ENCODE data around the gene DGKB.
A peak's percentile ranks its signal among the peaks of the same experiment; 100 is the strongest.
"Not testable (repeated sequence)": the region's sequence is repeated elsewhere in the genome, so short reads cannot be mapped to it uniquely, and the experiment has no call there.

Gene DGKB

GRCh38 chr7:14576578-14576977, 326.0 kb downstream of the DGKB start:
- DNase-seq: no peak
- in situ Hi-C loops (cut with HindIII; ENCODE audit: low pct_ligation_motif_present, low pct_unique_long_range_greater_than_20kb, low sequenced_read_pairs): no loop called here

GRCh38 chr7:14570750-14571607, 331.6 kb downstream of the DGKB start:
- DNase-seq: no peak
- in situ Hi-C loops (cut with HindIII; ENCODE audit: low pct_ligation_motif_present, low pct_unique_long_range_greater_than_20kb, low sequenced_read_pairs): no loop called here

- no peak for DNase-seq
- in situ Hi-C loops (cut with HindIII; ENCODE audit: low pct_ligation_motif_present, low pct_unique_long_range_greater_than_20kb, low sequenced_read_pairs): no loop called here
Observed at GRCh38 chr7:14552060-14552459, 350.5 kb downstream of the DGKB start.

- in situ Hi-C loops (cut with HindIII; ENCODE audit: low pct_ligation_motif_present, low pct_unique_long_range_greater_than_20kb, low sequenced_read_pairs): no loop called here
- no peak for DNase-seq
Observed at GRCh38 chr7:14551310-14551709, 351.2 kb downstream of the DGKB start.

- in situ Hi-C loops (cut with HindIII; ENCODE audit: low pct_ligation_motif_present, low pct_unique_long_range_greater_than_20kb, low sequenced_read_pairs): no loop called here
- no peak for DNase-seq
Observed at GRCh38 chr7:14542624-14543023, 359.9 kb downstream of the DGKB start.

- peak; percentile 51 for DNase-seq
- in situ Hi-C loops (cut with HindIII; ENCODE audit: low pct_ligation_motif_present, low pct_unique_long_range_greater_than_20kb, low sequenced_read_pairs): no loop called here
Observed at GRCh38 chr7:14521183-14521582, 381.4 kb downstream of the DGKB start.

GRCh38 chr7:14510268-14510667, 392.3 kb downstream of the DGKB start:
- no peak for DNase-seq
- in situ Hi-C loops (cut with HindIII; ENCODE audit: low pct_ligation_motif_present, low pct_unique_long_range_greater_than_20kb, low sequenced_read_pairs): no loop called here

- in situ Hi-C loops (cut with HindIII; ENCODE audit: low pct_ligation_motif_present, low pct_unique_long_range_greater_than_20kb, low sequenced_read_pairs): no loop called here
- DNase-seq: peak; percentile 33
Observed at GRCh38 chr7:14507617-14508016, 394.9 kb downstream of the DGKB start.

GRCh38 chr7:14505906-14506305, 396.6 kb downstream of the DGKB start:
- in situ Hi-C loops (cut with HindIII; ENCODE audit: low pct_ligation_motif_present, low pct_unique_long_range_greater_than_20kb, low sequenced_read_pairs): no loop called here

GRCh38 chr7:14504134-14504533, 398.4 kb downstream of the DGKB start:
- in situ Hi-C loops (cut with HindIII; ENCODE audit: low pct_ligation_motif_present, low pct_unique_long_range_greater_than_20kb, low sequenced_read_pairs): no loop called here
- DNase-seq: no peak

More at GRCh38 chr7:14505906-14506305, 396.6 kb downstream of the DGKB start:
- DNase-seq: no peak

- in situ Hi-C loops (cut with HindIII; ENCODE audit: low pct_ligation_motif_present, low pct_unique_long_range_greater_than_20kb, low sequenced_read_pairs): no loop called here
- no peak for DNase-seq
Observed at GRCh38 chr7:14503623-14504022, 398.9 kb downstream of the DGKB start.

GRCh38 chr7:14501436-14501835, 401.1 kb downstream of the DGKB start:
- in situ Hi-C loops (cut with HindIII; ENCODE audit: low pct_ligation_motif_present, low pct_unique_long_range_greater_than_20kb, low sequenced_read_pairs): no loop called here
- no peak for DNase-seq

GRCh38 chr7:14497390-14497789, 405.2 kb downstream of the DGKB start:
- in situ Hi-C loops (cut with HindIII; ENCODE audit: low pct_ligation_motif_present, low pct_unique_long_range_greater_than_20kb, low sequenced_read_pairs): no loop called here
- DNase-seq: no peak

GRCh38 chr7:14495633-14496032, 406.9 kb downstream of the DGKB start:
- in situ Hi-C loops (cut with HindIII; ENCODE audit: low pct_ligation_motif_present, low pct_unique_long_range_greater_than_20kb, low sequenced_read_pairs): no loop called here
- DNase-seq: no peak

GRCh38 chr7:14487701-14488395, 414.7 kb downstream of the DGKB start:
- in situ Hi-C loops (cut with HindIII; ENCODE audit: low pct_ligation_motif_present, low pct_unique_long_range_greater_than_20kb, low sequenced_read_pairs): no loop called here
- DNase-seq: no peak

GRCh38 chr7:14483663-14484062, 418.9 kb downstream of the DGKB start:
- DNase-seq: no peak
- in situ Hi-C loops (cut with HindIII; ENCODE audit: low pct_ligation_motif_present, low pct_unique_long_range_greater_than_20kb, low sequenced_read_pairs): no loop called here

- in situ Hi-C loops (cut with HindIII; ENCODE audit: low pct_ligation_motif_present, low pct_unique_long_range_greater_than_20kb, low sequenced_read_pairs): no loop called here
- no peak for DNase-seq
Observed at GRCh38 chr7:14480281-14480680, 422.3 kb downstream of the DGKB start.

GRCh38 chr7:14478834-14479510, 423.6 kb downstream of the DGKB start:
- DNase-seq: no peak
- in situ Hi-C loops (cut with HindIII; ENCODE audit: low pct_ligation_motif_present, low pct_unique_long_range_greater_than_20kb, low sequenced_read_pairs): no loop called here

GRCh38 chr7:14461716-14462115, 440.8 kb downstream of the DGKB start:
- DNase-seq; in situ Hi-C loops (cut with HindIII; ENCODE audit: low pct_ligation_motif_present, low pct_unique_long_range_greater_than_20kb, low sequenced_read_pairs): not testable (repeated sequence)

Measured in ACHN (cell line).